ENCODE data around the gene OR51E2. TPM values are rescaled to one million over a fixed set of nuclear protein-coding genes. Genes with fewer than 3 reads are reported as not detected.

OR51E2 gene
- total RNA-seq, 4 donors from 2014 or later = 0.21 TPM; not detected in 3

- Histone ChIP-seq H3K4me1 (no peaks in the 10 kb centered on the region), H3K36me3 (no peaks in the 10 kb centered on the region), H3K27me3 (no peaks in the 10 kb centered on the region), H3K27ac (no peak overlapping the region), H3K4me3 (no peak overlapping the region), H3K9me3 (no peaks in the 10 kb centered on the region)
- intact Hi-C loops (cut with DNase I) = no loop called here
- no peak for DNase-seq
- 87 to 90% methylated on average over 3 of the region's 3 CpGs for WGBS, 2 donors
- TF ChIP-seq POLR2A (IDR thresholded peaks at IDR 0.05) = no peak
- TF ChIP-seq, protein P1, sequence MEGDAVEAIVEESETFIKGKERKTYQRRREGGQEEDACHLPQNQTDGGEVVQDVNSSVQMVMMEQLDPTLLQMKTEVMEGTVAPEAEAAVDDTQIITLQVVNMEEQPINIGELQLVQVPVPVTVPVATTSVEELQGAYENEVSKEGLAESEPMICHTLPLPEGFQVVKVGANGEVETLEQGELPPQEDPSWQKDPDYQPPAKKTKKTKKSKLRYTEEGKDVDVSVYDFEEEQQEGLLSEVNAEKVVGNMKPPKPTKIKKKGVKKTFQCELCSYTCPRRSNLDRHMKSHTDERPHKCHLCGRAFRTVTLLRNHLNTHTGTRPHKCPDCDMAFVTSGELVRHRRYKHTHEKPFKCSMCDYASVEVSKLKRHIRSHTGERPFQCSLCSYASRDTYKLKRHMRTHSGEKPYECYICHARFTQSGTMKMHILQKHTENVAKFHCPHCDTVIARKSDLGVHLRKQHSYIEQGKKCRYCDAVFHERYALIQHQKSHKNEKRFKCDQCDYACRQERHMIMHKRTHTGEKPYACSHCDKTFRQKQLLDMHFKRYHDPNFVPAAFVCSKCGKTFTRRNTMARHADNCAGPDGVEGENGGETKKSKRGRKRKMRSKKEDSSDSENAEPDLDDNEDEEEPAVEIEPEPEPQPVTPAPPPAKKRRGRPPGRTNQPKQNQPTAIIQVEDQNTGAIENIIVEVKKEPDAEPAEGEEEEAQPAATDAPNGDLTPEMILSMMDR (IDR thresholded peaks at IDR 0.05) = no peak
These were observed 33.5 kb downstream of the OR51E2 start for GRCh38 chr11:4664183-4664582.

- Histone ChIP-seq H3K4me1 (no peaks in the 10 kb centered on the region), H3K36me3 (no peaks in the 10 kb centered on the region), H3K9me3 (no peaks in the 10 kb centered on the region), H3K27ac (no peak overlapping the region), H3K4me3 (no peak overlapping the region), H3K27me3 (no peaks in the 10 kb centered on the region)
- WGBS, 2 donors = 75 to 83% methylated on average over 5 to 6 of the region's 6 CpGs
- DNase-seq = no peak
- TF ChIP-seq POLR2A (IDR thresholded peaks at IDR 0.05) = no peak
- TF ChIP-seq, protein P1 (IDR thresholded peaks at IDR 0.05) = no peak
- intact Hi-C loops (cut with DNase I) = no loop called here
These were observed 34.8 kb downstream of the OR51E2 start for GRCh38 chr11:4662876-4663275.

- H3K27ac ChIP-seq = no peak overlapping the region
- no peak overlapping the region for H3K4me3 ChIP-seq
- TF ChIP-seq, protein P1 (IDR thresholded peaks at IDR 0.05) = no peak
- no peak for TF ChIP-seq POLR2A (IDR thresholded peaks at IDR 0.05)
- H3K4me1 ChIP-seq = no peaks in the 10 kb centered on the region
- intact Hi-C loops (cut with DNase I) = no loop called here
- no peaks in the 10 kb centered on the region for H3K27me3 ChIP-seq
- no peak for DNase-seq
- H3K9me3 ChIP-seq = no peaks in the 10 kb centered on the region
- H3K36me3 ChIP-seq = no peaks in the 10 kb centered on the region
- WGBS, 2 donors = 58 to 63% methylated on average over 5 of the region's 5 CpGs
These were observed 38.8 kb downstream of the OR51E2 start for GRCh38 chr11:4658629-4659445.

- Histone ChIP-seq H3K9me3 (no peaks in the 10 kb centered on the region), H3K27ac (no peak overlapping the region), H3K4me3 (no peak overlapping the region), H3K36me3 (no peaks in the 10 kb centered on the region), H3K27me3 (no peaks in the 10 kb centered on the region), H3K4me1 (no peaks in the 10 kb centered on the region)
- WGBS, 2 donors = 61 to 93% methylated on average over 2 of the region's 2 CpGs
- no peak for DNase-seq
- intact Hi-C loops (cut with DNase I) = no loop called here
- no peak for TF ChIP-seq POLR2A (IDR thresholded peaks at IDR 0.05)
- TF ChIP-seq, protein P1 (IDR thresholded peaks at IDR 0.05) = no peak
These were observed 42.9 kb downstream of the OR51E2 start for GRCh38 chr11:4654635-4655369.

DNA sequence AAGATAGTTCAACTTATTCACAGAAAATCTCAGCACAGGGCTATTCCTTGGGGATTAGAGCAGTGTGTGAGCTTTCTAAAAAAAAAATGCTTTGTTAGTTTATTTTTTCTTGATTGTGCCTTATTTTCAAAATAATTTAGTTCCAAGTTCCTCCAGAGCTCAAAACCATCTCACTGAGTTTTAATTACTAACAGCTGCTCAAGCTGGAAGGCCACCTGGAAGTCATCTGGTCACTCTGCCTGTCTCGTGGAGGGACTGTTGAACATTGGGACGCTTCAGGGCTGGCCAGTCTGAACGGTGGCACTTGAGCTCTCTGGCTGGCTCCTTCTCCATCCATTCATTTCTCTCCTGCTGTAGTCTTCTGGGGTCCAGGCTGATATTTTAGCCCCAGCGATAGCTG is 49.9 kb downstream of the OR51E2 start:
- no peaks in the 10 kb centered on the region for H3K9me3 ChIP-seq
- H3K4me3 ChIP-seq = no peak overlapping the region
- TF ChIP-seq, protein P1 (IDR thresholded peaks at IDR 0.05) = no peak
- TF ChIP-seq POLR2A (IDR thresholded peaks at IDR 0.05) = no peak
- 45 to 79% methylated on average over 3 to 4 of the region's 4 CpGs for WGBS, 2 donors
- no peaks in the 10 kb centered on the region for H3K36me3 ChIP-seq
- DNase-seq = no peak
- intact Hi-C loops (cut with DNase I) = no loop called here
- peaks cover 0 to 5% (median 0%) of the 10 kb centered on the region in 3 donors for H3K4me1 ChIP-seq
- H3K27me3 ChIP-seq = no peaks in the 10 kb centered on the region
- H3K27ac ChIP-seq = no peak overlapping the region

Data from esophagus squamous epithelium (tissue), 5 donors.